Measurements from ENCODE around the gene RSPH1.

RSPH1 gene

DNA sequence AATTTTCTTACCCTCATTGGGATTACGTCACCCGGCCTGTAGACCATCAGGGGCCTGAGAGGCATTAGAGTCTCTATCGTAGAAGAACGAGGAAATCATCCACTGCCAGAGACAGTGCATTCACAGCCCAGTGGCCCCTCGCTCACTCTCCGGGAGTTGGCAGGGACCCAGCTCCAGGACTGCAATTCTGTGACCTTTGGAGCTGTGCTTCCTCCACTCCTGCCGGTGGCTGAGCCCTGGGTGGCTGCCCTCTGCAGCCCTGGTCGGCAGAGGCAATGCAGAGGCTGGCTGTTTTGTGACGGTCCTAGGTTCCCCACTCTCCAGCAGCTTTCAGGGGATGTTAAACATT, 30.3 kb upstream of the RSPH1 start:
- H3K4me3 ChIP-seq (replicated peaks; ENCODE audit: low read depth, low read length) = no peak overlapping the region
- TF ChIP-seq, protein P1, sequence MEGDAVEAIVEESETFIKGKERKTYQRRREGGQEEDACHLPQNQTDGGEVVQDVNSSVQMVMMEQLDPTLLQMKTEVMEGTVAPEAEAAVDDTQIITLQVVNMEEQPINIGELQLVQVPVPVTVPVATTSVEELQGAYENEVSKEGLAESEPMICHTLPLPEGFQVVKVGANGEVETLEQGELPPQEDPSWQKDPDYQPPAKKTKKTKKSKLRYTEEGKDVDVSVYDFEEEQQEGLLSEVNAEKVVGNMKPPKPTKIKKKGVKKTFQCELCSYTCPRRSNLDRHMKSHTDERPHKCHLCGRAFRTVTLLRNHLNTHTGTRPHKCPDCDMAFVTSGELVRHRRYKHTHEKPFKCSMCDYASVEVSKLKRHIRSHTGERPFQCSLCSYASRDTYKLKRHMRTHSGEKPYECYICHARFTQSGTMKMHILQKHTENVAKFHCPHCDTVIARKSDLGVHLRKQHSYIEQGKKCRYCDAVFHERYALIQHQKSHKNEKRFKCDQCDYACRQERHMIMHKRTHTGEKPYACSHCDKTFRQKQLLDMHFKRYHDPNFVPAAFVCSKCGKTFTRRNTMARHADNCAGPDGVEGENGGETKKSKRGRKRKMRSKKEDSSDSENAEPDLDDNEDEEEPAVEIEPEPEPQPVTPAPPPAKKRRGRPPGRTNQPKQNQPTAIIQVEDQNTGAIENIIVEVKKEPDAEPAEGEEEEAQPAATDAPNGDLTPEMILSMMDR (IDR thresholded peaks at IDR 0.05; ENCODE audit: low read depth, low read length, missing control alignments) = no peak
- DNase-seq (ENCODE audit: extremely low read depth, low read depth) = no peak

- H3K4me3 ChIP-seq (replicated peaks; ENCODE audit: low read depth, low read length) = no peak overlapping the region
- TF ChIP-seq, protein P1 (IDR thresholded peaks at IDR 0.05; ENCODE audit: low read depth, low read length, missing control alignments) = no peak
- DNase-seq (ENCODE audit: extremely low read depth, low read depth) = no peak
Observed at GRCh38 chr21:42525676-42526378, 29.8 kb upstream of the RSPH1 start.

GRCh38 chr21:42525029-42525581, 29.1 kb upstream of the RSPH1 start:
- TF ChIP-seq, protein P1 (IDR thresholded peaks at IDR 0.05; ENCODE audit: low read depth, low read length, missing control alignments) = no peak
- DNase-seq (ENCODE audit: extremely low read depth, low read depth) = no peak
- H3K4me3 ChIP-seq (replicated peaks; ENCODE audit: low read depth, low read length) = 0 out of 2 replicates have a peak overlapping the region, but pooled peaks have one; percentile 7

GRCh38 chr21:42524341-42525028, 28.5 kb upstream of the RSPH1 start:
- TF ChIP-seq, protein P1 (IDR thresholded peaks at IDR 0.05; ENCODE audit: low read depth, low read length, missing control alignments) = no peak
- peak; percentile 21 for DNase-seq (ENCODE audit: extremely low read depth, low read depth)
- 0 out of 2 replicates have a peak overlapping the region, but pooled peaks have one; percentile 7 for H3K4me3 ChIP-seq (replicated peaks; ENCODE audit: low read depth, low read length)

DNA sequence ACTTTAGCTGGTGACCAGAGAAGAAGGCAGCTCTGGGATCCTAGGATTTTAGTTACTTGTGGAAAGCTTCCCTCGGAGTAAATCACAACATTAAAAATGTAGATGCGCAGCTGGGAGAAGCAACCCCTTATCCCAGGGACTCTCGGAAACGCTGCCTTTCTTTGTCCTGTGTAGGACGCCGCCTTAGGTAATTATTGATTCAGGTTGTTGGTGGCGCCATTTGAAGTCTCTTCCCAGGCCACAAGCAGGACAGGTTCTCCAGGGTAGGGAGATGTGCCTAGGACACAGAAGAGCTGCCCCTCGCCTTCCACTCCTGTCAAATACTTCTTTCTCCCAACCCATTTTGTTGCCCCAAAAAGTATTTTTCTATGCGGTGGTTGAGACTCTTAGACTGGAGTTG, 27.9 kb upstream of the RSPH1 start:
- TF ChIP-seq, protein P1 (IDR thresholded peaks at IDR 0.05; ENCODE audit: low read depth, low read length, missing control alignments) = no peak
- no peak overlapping the region for H3K4me3 ChIP-seq (replicated peaks; ENCODE audit: low read depth, low read length)
- no peak for DNase-seq (ENCODE audit: extremely low read depth, low read depth)

GRCh38 chr21:42523211-42523610, 27.2 kb upstream of the RSPH1 start:
- no peak for DNase-seq (ENCODE audit: extremely low read depth, low read depth)
- H3K4me3 ChIP-seq (replicated peaks; ENCODE audit: low read depth, low read length) = no peak overlapping the region
- TF ChIP-seq, protein P1 (IDR thresholded peaks at IDR 0.05; ENCODE audit: low read depth, low read length, missing control alignments) = no peak

Data from HFF-Myc (cell line).